Activated CD4-positive, CD25-positive, alpha-beta regulatory T cell (primary cell): ENCODE results near the gene ABL2.
"Not testable (repeated sequence)": the region's sequence is repeated elsewhere in the genome, so short reads cannot be mapped to it uniquely, and the experiment has no call there.

Source experiments
- DNase-seq, 4 experiments: peaks; one replicate each; lab custom pipeline; 2025; lab: John Stamatoyannopoulos, UW

Gene ABL2

GRCh38 chr1:179169616-179170467, 59.6 kb downstream of the ABL2 start:
- no peak for DNase-seq

- no peak for DNase-seq
Measured at GRCh38 chr1:179168536-179168935, 60.9 kb downstream of the ABL2 start.

- no peak for DNase-seq
Measured at GRCh38 chr1:179167955-179168354, 61.5 kb downstream of the ABL2 start.

GRCh38 chr1:179167418-179167777, 62.1 kb downstream of the ABL2 start:
- no peak for DNase-seq

GRCh38 chr1:179166663-179167417, 62.6 kb downstream of the ABL2 start:
- no peak for DNase-seq

GRCh38 chr1:179164494-179164893, 65.0 kb downstream of the ABL2 start:
- no peak for DNase-seq

GRCh38 chr1:179156708-179157107, 72.8 kb downstream of the ABL2 start:
- DNase-seq: no peak

- no peak for DNase-seq
Measured at GRCh38 chr1:179156026-179156425, 73.5 kb downstream of the ABL2 start.

- no peak for DNase-seq
Measured at GRCh38 chr1:179155615-179156014, 73.9 kb downstream of the ABL2 start.

GRCh38 chr1:179154437-179154836, 75.0 kb downstream of the ABL2 start:
- no peak for DNase-seq

GRCh38 chr1:179153217-179153616, 76.3 kb downstream of the ABL2 start:
- no peak for DNase-seq

GRCh38 chr1:179151908-179152682, 77.4 kb downstream of the ABL2 start:
- DNase-seq: no peak

GRCh38 chr1:179146911-179147310, 82.6 kb downstream of the ABL2 start:
- DNase-seq: no peak

- DNase-seq: no peak
Measured at GRCh38 chr1:179146476-179146875, 83.0 kb downstream of the ABL2 start.

- no peak for DNase-seq
Measured at GRCh38 chr1:179145521-179145920, 84.0 kb downstream of the ABL2 start.

GRCh38 chr1:179144626-179145025, 84.9 kb downstream of the ABL2 start:
- no peak for DNase-seq

- no peak for DNase-seq
Measured at GRCh38 chr1:179143322-179143721, 86.2 kb downstream of the ABL2 start.

- no peak for DNase-seq
Measured at GRCh38 chr1:179142889-179143299, 86.6 kb downstream of the ABL2 start.

GRCh38 chr1:179141592-179142251, 87.8 kb downstream of the ABL2 start:
- no peak for DNase-seq

GRCh38 chr1:179138755-179139154, 90.7 kb downstream of the ABL2 start:
- DNase-seq: not testable (repeated sequence)

GRCh38 chr1:179137617-179138255, 91.7 kb downstream of the ABL2 start:
- no peak for DNase-seq
